ENCODE measurements around the gene UBE2Q1. TPM values are rescaled to one million over a fixed set of nuclear protein-coding genes. Genes with fewer than 3 reads are reported as not detected.

Gene UBE2Q1
- 94.2 TPM for polyA plus RNA-seq (2013, experiment 1 of 2; ENCODE audit: insufficient read length)
- polyA plus RNA-seq (2013, experiment 2 of 2; ENCODE audit: insufficient read length), result 86.2 TPM

GRCh38 chr1:154557939-154558719 lies at the start of gene UBE2Q1:
TSS of gene UBE2Q1 (minus strand) at chr1:154558662. CDS start at chr1:154558553, 109 bp downstream.
- DNase-seq, result no peak

GRCh38 chr1:154607609-154608396 lies 49.3 kb upstream of the UBE2Q1 start, which contains the start of gene ADAR:
TSS of gene ADAR (minus strand) at chr1:154608186. CDS start at chr1:154608006, 180 bp downstream.
- DNase-seq, result peak; percentile 98

- peak; percentile 60 for DNase-seq
Observed at GRCh38 chr1:154607106-154607608, 48.7 kb upstream of the UBE2Q1 start.

- no peak for DNase-seq
Observed at GRCh38 chr1:154605534-154605933, 47.1 kb upstream of the UBE2Q1 start.

- no peak for DNase-seq
Observed at GRCh38 chr1:154603317-154603716, 44.9 kb upstream of the UBE2Q1 start.

- no peak for DNase-seq
Observed at GRCh38 chr1:154599658-154600057, 41.2 kb upstream of the UBE2Q1 start.

- no peak for DNase-seq
Observed at GRCh38 chr1:154598871-154599635, 40.6 kb upstream of the UBE2Q1 start.

GRCh38 chr1:154595621-154596020 lies 37.2 kb upstream of the UBE2Q1 start:
- DNase-seq, result no peak

GRCh38 chr1:154594811-154595210 lies 36.3 kb upstream of the UBE2Q1 start:
- DNase-seq, result no peak

- no peak for DNase-seq
Observed at GRCh38 chr1:154593390-154593789, 34.9 kb upstream of the UBE2Q1 start.

- DNase-seq, result no peak
Observed at GRCh38 chr1:154591206-154591605, 32.7 kb upstream of the UBE2Q1 start.

GRCh38 chr1:154590756-154591155 lies 32.3 kb upstream of the UBE2Q1 start:
- DNase-seq, result no peak

GRCh38 chr1:154589780-154590179 lies 31.3 kb upstream of the UBE2Q1 start:
- DNase-seq, result no peak

GRCh38 chr1:154586641-154587040 lies 28.2 kb upstream of the UBE2Q1 start:
- no peak for DNase-seq

- DNase-seq, result no peak
Observed at GRCh38 chr1:154586231-154586630, 27.8 kb upstream of the UBE2Q1 start.

- no peak for DNase-seq
Observed at GRCh38 chr1:154584267-154584994, 26.0 kb upstream of the UBE2Q1 start.

- DNase-seq, result peak; percentile 12
Observed at GRCh38 chr1:154583773-154584172, 25.3 kb upstream of the UBE2Q1 start.

GRCh38 chr1:154582885-154583284 lies 24.4 kb upstream of the UBE2Q1 start:
- no peak for DNase-seq

GRCh38 chr1:154581766-154582165 lies 23.3 kb upstream of the UBE2Q1 start:
- DNase-seq, result no peak

- DNase-seq, result no peak
Observed at GRCh38 chr1:154579374-154579773, 20.9 kb upstream of the UBE2Q1 start.

GRCh38 chr1:154578058-154578418 lies 19.6 kb upstream of the UBE2Q1 start:
- DNase-seq, result no peak
